NCI-H748 (cell line): ENCODE data around the gene TRPM2.

Experiments
- DNase-seq: peaks from one replicate; lab custom pipeline; 2025; ENCODE audit not compliant: unreplicated experiment; lab: John Stamatoyannopoulos, UW

TRPM2 gene

GRCh38 chr21:44321846-44322450, 31.5 kb upstream of the TRPM2 start:
- DNase-seq = no peak

- DNase-seq = no peak
Measured at GRCh38 chr21:44322621-44323325, 30.6 kb upstream of the TRPM2 start.

DNA sequence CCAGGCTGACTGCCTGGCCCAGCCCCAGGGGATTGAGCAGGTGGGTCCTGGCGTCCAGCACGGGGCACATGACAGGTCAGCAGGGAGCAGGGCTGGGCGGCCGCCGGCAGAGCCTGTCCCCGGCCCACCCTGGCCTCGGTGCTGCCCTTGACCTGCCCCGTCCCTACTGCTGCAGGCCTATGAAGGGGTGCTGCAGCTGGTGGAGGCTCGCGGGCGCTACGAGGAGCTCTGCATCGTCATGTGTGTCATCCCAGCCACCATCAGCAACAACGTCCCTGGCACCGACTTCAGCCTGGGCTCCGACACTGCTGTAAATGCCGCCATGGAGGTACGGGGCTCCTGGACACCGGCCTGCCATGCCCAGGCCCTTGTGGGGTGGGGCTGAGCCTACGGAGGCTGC, 29.8 kb upstream of the TRPM2 start:
- DNase-seq = no peak

DNA sequence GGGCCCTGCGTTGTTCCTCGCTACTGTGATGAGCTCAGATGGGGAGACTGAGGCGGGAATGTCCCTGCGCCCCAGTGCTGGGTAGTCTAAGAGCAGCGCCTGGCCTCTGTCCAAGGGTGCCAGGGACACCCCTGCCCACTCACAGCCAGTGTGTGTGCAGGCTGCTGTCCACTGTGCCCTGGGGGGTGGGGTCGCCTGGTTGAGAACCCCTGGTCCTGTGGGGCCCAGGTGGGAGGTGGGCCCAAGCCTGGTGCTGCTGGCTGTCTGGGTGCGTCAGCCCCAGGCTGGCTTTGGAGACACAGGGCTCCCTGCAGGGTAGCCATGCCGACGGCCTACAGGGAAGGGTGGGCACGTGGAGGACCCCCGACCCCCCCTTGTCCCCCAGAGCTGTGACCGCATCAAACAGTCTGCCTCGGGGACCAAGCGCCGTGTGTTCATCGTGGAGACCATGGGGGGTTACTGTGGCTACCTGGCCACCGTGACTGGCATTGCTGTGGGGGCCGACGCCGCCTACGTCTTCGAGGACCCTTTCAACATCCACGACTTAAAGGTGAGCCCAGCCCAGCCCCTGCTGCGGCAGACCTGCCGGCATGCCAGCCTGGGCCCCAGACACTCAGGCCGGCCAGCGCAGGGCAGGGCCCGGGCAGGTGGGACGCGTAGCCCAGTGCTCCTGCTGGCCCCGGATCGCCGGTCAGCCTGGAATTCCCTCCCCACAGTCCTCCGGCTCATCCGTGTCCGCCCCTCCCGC, 29.1 kb upstream of the TRPM2 start:
- DNase-seq = no peak

GRCh38 chr21:44324854-44325107, 28.6 kb upstream of the TRPM2 start:
- DNase-seq = no peak

DNA sequence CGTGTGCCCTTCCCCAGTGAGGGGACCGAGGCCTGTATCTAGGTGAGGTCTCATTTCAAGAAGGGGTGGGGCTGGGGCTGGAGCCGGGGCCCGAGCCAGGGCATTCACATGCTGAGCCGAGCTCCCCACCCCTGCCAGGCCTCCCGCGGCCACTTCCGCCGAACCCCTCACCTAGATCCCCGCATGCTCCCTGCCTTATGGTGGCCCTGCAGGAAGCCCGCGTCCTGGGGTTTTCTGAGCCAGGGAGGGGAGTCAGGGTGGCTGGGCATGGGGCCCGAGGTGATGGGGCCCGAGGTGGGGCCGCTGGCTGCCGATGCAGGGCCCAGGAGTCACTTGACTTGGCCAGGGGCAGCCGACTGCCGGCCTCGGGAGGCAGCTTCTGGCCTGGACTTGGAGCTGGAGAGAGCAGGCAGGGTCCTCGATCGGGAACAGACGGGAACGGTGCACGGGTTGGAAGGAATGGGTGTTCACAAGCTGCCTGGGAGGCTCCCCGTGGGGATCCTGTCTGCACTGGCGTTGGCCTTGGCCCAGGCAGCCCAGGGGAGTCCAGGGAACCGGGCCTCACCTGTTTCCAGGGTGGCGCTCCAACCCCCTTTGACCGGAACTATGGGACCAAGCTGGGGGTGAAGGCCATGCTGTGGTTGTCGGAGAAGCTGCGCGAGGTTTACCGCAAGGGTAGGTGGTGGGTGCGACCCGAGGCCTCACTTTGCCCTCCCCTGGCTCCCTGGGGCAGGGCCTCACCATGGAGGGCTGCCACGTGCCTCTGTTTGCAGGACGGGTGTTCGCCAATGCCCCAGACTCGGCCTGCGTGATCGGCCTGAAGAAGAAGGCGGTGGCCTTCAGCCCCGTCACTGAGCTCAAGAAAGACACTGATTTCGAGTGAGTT, 27.8 kb upstream of the TRPM2 start:
- DNase-seq = no peak

- DNase-seq = no peak
Measured at GRCh38 chr21:44326272-44326647, 27.2 kb upstream of the TRPM2 start.

GRCh38 chr21:44326716-44327602, 26.5 kb upstream of the TRPM2 start:
- no peak for DNase-seq

GRCh38 chr21:44327603-44327974, 25.8 kb upstream of the TRPM2 start:
- no peak for DNase-seq

- no peak for DNase-seq
Measured at GRCh38 chr21:44328242-44328895, 25.1 kb upstream of the TRPM2 start.

GRCh38 chr21:44329086-44329889, 24.1 kb upstream of the TRPM2 start:
- DNase-seq = no peak

DNA sequence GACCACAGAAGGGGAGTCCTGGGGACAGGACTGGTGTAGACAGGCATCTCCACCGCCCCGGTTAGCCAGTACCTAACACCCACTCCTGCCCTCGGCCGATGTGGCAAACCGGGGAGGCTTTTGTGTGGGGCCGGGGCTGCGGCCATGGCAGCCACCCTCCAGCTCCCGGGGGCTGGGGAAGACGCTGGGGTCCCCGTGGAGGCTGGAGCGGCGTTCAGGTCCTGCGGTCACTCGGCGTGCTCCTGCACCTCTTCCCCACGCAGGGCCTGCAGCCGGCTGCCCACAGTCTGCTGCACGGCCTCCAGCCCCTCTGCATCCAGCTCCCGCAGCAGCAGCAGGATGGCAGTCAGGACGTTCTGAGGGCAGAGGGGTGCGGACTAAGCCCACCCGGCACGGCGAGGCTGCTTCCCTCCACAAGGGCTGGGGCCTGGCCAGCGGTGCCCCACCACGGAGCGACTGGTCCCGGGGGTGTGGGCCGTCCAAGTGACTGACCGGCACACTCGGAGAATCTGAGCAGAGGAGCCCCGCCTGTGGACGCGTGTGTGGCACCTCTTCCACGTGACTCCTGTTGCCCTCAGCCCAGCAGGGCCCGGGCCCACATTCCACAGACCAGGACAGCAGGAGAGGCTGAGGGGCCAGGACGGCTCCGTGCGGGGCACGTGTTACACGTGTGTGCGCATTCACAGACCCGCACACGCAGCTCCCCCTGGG, 23.3 kb upstream of the TRPM2 start:
- DNase-seq = no peak

DNA sequence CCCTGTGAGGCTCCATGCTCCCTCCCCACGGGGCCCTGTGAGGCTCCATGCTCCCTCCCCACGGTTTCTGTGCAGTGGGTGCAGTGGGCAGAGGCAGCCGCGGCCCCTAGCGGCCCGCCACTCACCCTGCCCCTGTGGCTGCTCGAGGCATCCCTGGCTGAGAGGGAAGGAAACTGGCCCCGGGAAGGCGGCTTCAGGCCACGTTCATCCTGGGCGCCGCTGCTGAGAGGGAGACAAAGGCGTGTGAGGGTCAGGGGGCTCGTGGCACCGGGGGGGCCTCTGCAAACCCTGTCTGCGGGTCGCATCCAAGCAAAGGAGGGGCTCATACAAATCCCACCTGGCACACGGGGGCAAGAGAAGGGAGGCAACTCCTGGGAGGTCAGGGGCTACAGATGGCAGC, 22.7 kb upstream of the TRPM2 start:
- DNase-seq = no peak

GRCh38 chr21:44331209-44331608, 22.2 kb upstream of the TRPM2 start:
- no peak for DNase-seq

- DNase-seq = no peak
Measured at GRCh38 chr21:44331650-44332307, 21.6 kb upstream of the TRPM2 start.

DNA sequence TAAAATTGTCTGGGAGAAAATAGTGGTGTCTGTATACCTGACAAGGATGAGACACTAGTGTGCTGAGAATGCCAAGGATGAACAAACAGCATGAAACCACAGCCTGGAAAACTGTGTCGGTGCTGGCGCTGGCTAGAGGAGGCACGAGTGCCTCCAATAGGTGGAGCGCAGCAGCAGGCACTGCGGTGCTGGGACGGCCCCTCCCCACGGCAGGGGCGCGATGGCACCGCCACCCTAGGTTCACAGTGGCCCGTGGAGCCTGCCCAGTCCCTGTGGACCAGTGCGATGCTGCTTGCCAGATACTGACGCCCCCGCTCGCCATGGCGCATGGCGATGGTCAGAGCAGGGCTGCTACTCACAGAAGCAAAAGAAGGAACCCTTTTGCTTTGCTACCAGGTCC, 21.0 kb upstream of the TRPM2 start:
- DNase-seq = no peak

DNA sequence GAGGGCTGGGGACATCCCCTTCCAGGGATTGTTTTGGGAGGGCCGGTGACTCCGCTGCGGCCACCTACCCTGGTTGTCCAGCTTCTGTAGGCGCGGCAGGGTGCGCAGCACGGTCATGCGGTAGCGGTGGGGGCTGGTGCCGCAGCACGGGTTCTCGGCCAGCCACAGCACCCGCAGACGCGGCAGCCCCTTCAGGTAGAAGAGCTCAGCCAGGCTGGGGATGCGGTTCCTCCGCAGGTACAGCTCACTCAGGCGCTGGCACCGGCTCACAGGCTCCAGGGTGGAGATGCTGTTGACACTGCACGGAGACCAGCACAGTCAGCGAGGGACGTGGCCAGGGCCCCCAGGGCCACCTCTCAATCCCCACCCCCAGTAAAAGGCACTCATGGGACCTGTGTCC, 20.5 kb upstream of the TRPM2 start:
- DNase-seq = no peak
